H1 (cell line): Measurements from ENCODE around the gene FAM120A. TPM values are rescaled to one million over a fixed set of nuclear protein-coding genes. Genes with fewer than 3 reads are reported as not detected.

ENCODE experiments used
- ASH2L ChIP-seq: fragments of 200-600, 300-600 bp; sonication (generic); IDR thresholded peaks from one replicate; pipeline ENCODE4 v1.7.1; 2017; ENCODE audit warnings: low read length
- CHD1 ChIP-seq: IDR thresholded peaks from 2 replicates; pipeline ENCODE4 v1.6.1; 2012; ENCODE audit warnings: low read depth, low read length, improper control_type of control experiment
- SP1 ChIP-seq: IDR thresholded peaks from 2 replicates; pipeline ENCODE4 v1.6.1; 2011; ENCODE audit warnings: low read depth, low read length
- TBP ChIP-seq: IDR thresholded peaks from 2 replicates; pipeline ENCODE4 v1.6.1; 2011; ENCODE audit warnings: low read depth, low read length, improper control_type of control experiment
- polyA plus RNA-seq, 7 experiments: library from polyadenylated mRNA; depleted of rRNA in 3 of 7; stranded (reverse) in 5 of 7; unstranded in 2 of 7; fragments of >200 nt in 5 of 7; fragments of 200-250 nt in 2 of 7; gene quantifications; 1 replicate in 5 of 7; 2 replicates in 1 of 7; 4 replicates in 1 of 7; pipeline versions ENCODE4 v1.2.1 to v1.2.3, GENCODE V29; 2011 to 2013; ENCODE audit warnings: missing spikeins in 2 of 7, mixed read lengths in 2 of 7
- total RNA-seq: library from RNA; stranded (reverse); fragmentation: NEBNext Ultra II Directional; extraction: Animal tissue kit (Norgen Biotek cat#: 25700); gene quantifications from 2 replicates; pipeline ENCODE4 v1.2.1, GENCODE V29; 2021
- TF ChIP-seq, protein P1 (sequence below), 3 experiments: IDR thresholded peaks; 1 replicate in 2 of 3; 2 replicates in 1 of 3; pipeline versions ENCODE4 v1.5.1 to v1.6.1; 2011; ENCODE audit warnings: low read length in 3 of 3, mild to moderate bottlenecking in 3 of 3, inconsistent platforms in 2 of 3, low read depth in 1 of 3, moderate library complexity in 1 of 3; ENCODE audit not compliant: insufficient read depth in 1 of 3; ENCODE audit errors: control extremely low read depth in 1 of 3

Gene FAM120A
- total and polyA plus RNA-seq, 2 of the 8 experiments (the other 6 are each of a cell fraction or from before 2014, with no cell fraction given), result 24.9 to 54.7 TPM

DNA sequence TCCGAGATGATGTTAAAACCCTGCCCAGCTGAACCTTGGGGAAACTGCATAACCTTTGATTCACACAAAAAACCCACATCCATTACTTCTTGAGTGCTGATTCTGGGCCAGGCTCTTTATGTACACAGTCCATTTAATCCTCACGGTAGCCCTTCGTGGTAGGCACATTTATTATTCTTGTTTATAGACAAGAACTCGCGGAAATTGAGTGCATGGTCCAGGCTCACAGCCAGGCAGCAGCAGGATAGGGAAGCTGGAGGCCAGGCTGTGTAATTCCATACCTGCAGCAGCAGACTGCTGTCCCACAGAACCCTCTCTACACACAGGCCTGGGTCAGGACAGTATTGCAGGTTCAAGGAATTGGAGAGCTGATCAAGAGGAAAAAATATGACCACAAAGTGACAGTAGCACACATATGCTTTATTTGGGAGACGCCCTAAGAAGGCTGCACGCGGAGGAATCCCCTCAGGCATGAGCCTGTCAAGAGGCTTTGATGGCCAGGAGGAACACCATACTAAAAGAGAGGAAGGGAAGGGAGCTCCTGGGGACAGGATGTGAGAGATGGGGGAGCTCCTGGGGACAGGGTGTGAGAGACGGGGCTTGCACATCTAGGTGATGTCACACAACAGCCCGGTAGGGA, 28.4 kb upstream of the FAM120A start (continued):
- TF ChIP-seq, protein P1, sequence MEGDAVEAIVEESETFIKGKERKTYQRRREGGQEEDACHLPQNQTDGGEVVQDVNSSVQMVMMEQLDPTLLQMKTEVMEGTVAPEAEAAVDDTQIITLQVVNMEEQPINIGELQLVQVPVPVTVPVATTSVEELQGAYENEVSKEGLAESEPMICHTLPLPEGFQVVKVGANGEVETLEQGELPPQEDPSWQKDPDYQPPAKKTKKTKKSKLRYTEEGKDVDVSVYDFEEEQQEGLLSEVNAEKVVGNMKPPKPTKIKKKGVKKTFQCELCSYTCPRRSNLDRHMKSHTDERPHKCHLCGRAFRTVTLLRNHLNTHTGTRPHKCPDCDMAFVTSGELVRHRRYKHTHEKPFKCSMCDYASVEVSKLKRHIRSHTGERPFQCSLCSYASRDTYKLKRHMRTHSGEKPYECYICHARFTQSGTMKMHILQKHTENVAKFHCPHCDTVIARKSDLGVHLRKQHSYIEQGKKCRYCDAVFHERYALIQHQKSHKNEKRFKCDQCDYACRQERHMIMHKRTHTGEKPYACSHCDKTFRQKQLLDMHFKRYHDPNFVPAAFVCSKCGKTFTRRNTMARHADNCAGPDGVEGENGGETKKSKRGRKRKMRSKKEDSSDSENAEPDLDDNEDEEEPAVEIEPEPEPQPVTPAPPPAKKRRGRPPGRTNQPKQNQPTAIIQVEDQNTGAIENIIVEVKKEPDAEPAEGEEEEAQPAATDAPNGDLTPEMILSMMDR (IDR thresholded peaks at IDR 0.05; ENCODE audit: control extremely low read depth in 1 of 3, insufficient read depth in 1 of 3, low read depth in 1 of 3, low read length in 3 of 3), result no peak
- TF ChIP-seq TBP (no peak), CHD1 (no peak), SP1 (no peak), ASH2L (no peak)
- TF ChIP-seq, all 59 proteins: peak for 0
